ENCODE measurements around the gene CBLB. TPM values are rescaled to one million over a fixed set of nuclear protein-coding genes. Genes with fewer than 3 reads are reported as not detected.

The CBLB gene
- total RNA-seq, 1 donor from 2014 or later: 19.8 TPM

GRCh38 chr3:105799286-105799685 is 69.5 kb downstream of the CBLB start:
- no peak overlapping the region for H3K4me3 ChIP-seq (ENCODE audit: low read length in 3 of 3)
- H3K9ac ChIP-seq (ENCODE audit: low read depth in 1 of 3, low read length in 3 of 3): no peak overlapping the region
- H3K36me3 ChIP-seq (ENCODE audit: control insufficient read depth in 3 of 3, insufficient read depth in 3 of 3, low read length in 3 of 3): no peaks in the 10 kb centered on the region
- no peak overlapping the region for H3K27ac ChIP-seq (ENCODE audit: low read depth, low read length)
- H3K27me3 ChIP-seq (ENCODE audit: control insufficient read depth in 3 of 3, insufficient read depth in 3 of 3, low read length in 3 of 3): no peaks in the 10 kb centered on the region
- no peaks in the 10 kb centered on the region for H3K9me3 ChIP-seq (ENCODE audit: control insufficient read depth in 3 of 3, low read length in 3 of 3)
- peaks cover 2 to 11% (median 7%) of the 10 kb centered on the region in 3 donors for H3K4me1 ChIP-seq (ENCODE audit: control insufficient read depth in 3 of 3, insufficient read depth in 3 of 3, low read length in 3 of 3)

GRCh38 chr3:105798381-105798934 is 70.4 kb downstream of the CBLB start:
- no peaks in the 10 kb centered on the region for H3K27me3 ChIP-seq (ENCODE audit: control insufficient read depth in 3 of 3, insufficient read depth in 3 of 3, low read length in 3 of 3)
- H3K27ac ChIP-seq (ENCODE audit: low read depth, low read length): no peak overlapping the region
- peaks cover 2 to 11% (median 7%) of the 10 kb centered on the region in 3 donors for H3K4me1 ChIP-seq (ENCODE audit: control insufficient read depth in 3 of 3, insufficient read depth in 3 of 3, low read length in 3 of 3)
- no peak overlapping the region for H3K9ac ChIP-seq (ENCODE audit: low read depth in 1 of 3, low read length in 3 of 3)
- H3K4me3 ChIP-seq (ENCODE audit: low read length in 3 of 3): no peak overlapping the region
- no peaks in the 10 kb centered on the region for H3K9me3 ChIP-seq (ENCODE audit: control insufficient read depth in 3 of 3, low read length in 3 of 3)
- H3K36me3 ChIP-seq (ENCODE audit: control insufficient read depth in 3 of 3, insufficient read depth in 3 of 3, low read length in 3 of 3): no peaks in the 10 kb centered on the region

GRCh38 chr3:105793040-105793439 is 75.8 kb downstream of the CBLB start:
- Histone ChIP-seq H3K9me3 (ENCODE audit: control insufficient read depth in 3 of 3, low read length in 3 of 3) (no peaks in the 10 kb centered on the region), H3K4me1 (ENCODE audit: control insufficient read depth in 3 of 3, insufficient read depth in 3 of 3, low read length in 3 of 3) (peaks cover 3 to 14% (median 11%) of the 10 kb centered on the region in 3 donors), H3K27me3 (ENCODE audit: control insufficient read depth in 3 of 3, insufficient read depth in 3 of 3, low read length in 3 of 3) (no peaks in the 10 kb centered on the region), H3K9ac (ENCODE audit: low read depth in 1 of 3, low read length in 3 of 3) (no peak overlapping the region), H3K36me3 (ENCODE audit: control insufficient read depth in 3 of 3, insufficient read depth in 3 of 3, low read length in 3 of 3) (no peaks in the 10 kb centered on the region), H3K27ac (ENCODE audit: low read depth, low read length) (peak overlapping the region; percentile 26), H3K4me3 (ENCODE audit: low read length in 3 of 3) (no peak overlapping the region)

GRCh38 chr3:105791919-105792786 is 76.7 kb downstream of the CBLB start:
- Histone ChIP-seq H3K4me3 (ENCODE audit: low read length in 3 of 3) (no peak overlapping the region), H3K36me3 (ENCODE audit: control insufficient read depth in 3 of 3, insufficient read depth in 3 of 3, low read length in 3 of 3) (no peaks in the 10 kb centered on the region), H3K4me1 (ENCODE audit: control insufficient read depth in 3 of 3, insufficient read depth in 3 of 3, low read length in 3 of 3) (peaks cover 3 to 14% (median 11%) of the 10 kb centered on the region in 3 donors), H3K27me3 (ENCODE audit: control insufficient read depth in 3 of 3, insufficient read depth in 3 of 3, low read length in 3 of 3) (no peaks in the 10 kb centered on the region), H3K9me3 (ENCODE audit: control insufficient read depth in 3 of 3, low read length in 3 of 3) (no peaks in the 10 kb centered on the region), H3K27ac (ENCODE audit: low read depth, low read length) (peak overlapping the region; percentile 26), H3K9ac (ENCODE audit: low read depth in 1 of 3, low read length in 3 of 3) (no peak overlapping the region)

- Histone ChIP-seq H3K27ac (ENCODE audit: low read depth, low read length) (no peak overlapping the region), H3K27me3 (ENCODE audit: control insufficient read depth in 3 of 3, insufficient read depth in 3 of 3, low read length in 3 of 3) (no peaks in the 10 kb centered on the region), H3K4me3 (ENCODE audit: low read length in 3 of 3) (no peak overlapping the region), H3K4me1 (ENCODE audit: control insufficient read depth in 3 of 3, insufficient read depth in 3 of 3, low read length in 3 of 3) (peaks cover 3 to 14% (median 13%) of the 10 kb centered on the region in 3 donors), H3K9me3 (ENCODE audit: control insufficient read depth in 3 of 3, low read length in 3 of 3) (no peaks in the 10 kb centered on the region), H3K36me3 (ENCODE audit: control insufficient read depth in 3 of 3, insufficient read depth in 3 of 3, low read length in 3 of 3) (no peaks in the 10 kb centered on the region), H3K9ac (ENCODE audit: low read depth in 1 of 3, low read length in 3 of 3) (no peak overlapping the region)
Observed at GRCh38 chr3:105791131-105791530, 77.7 kb downstream of the CBLB start.

- Histone ChIP-seq H3K36me3 (ENCODE audit: control insufficient read depth in 3 of 3, insufficient read depth in 3 of 3, low read length in 3 of 3) (no peaks in the 10 kb centered on the region), H3K9me3 (ENCODE audit: control insufficient read depth in 3 of 3, low read length in 3 of 3) (no peaks in the 10 kb centered on the region), H3K27me3 (ENCODE audit: control insufficient read depth in 3 of 3, insufficient read depth in 3 of 3, low read length in 3 of 3) (no peaks in the 10 kb centered on the region), H3K4me3 (ENCODE audit: low read length in 3 of 3) (no peak overlapping the region), H3K9ac (ENCODE audit: low read depth in 1 of 3, low read length in 3 of 3) (no peak overlapping the region), H3K4me1 (ENCODE audit: control insufficient read depth in 3 of 3, insufficient read depth in 3 of 3, low read length in 3 of 3) (peaks cover 3 to 14% (median 14%) of the 10 kb centered on the region in 3 donors), H3K27ac (ENCODE audit: low read depth, low read length) (no peak overlapping the region)
Observed at GRCh38 chr3:105790534-105790933, 78.3 kb downstream of the CBLB start.

GRCh38 chr3:105788593-105788992 is 80.2 kb downstream of the CBLB start:
- Histone ChIP-seq H3K4me1 (ENCODE audit: control insufficient read depth in 3 of 3, insufficient read depth in 3 of 3, low read length in 3 of 3) (peaks cover 3 to 14% (median 14%) of the 10 kb centered on the region in 3 donors), H3K9ac (ENCODE audit: low read depth in 1 of 3, low read length in 3 of 3) (no peak overlapping the region), H3K36me3 (ENCODE audit: control insufficient read depth in 3 of 3, insufficient read depth in 3 of 3, low read length in 3 of 3) (no peaks in the 10 kb centered on the region)

GRCh38 chr3:105787453-105787852 is 81.4 kb downstream of the CBLB start:
- H3K9ac ChIP-seq (ENCODE audit: low read depth in 1 of 3, low read length in 3 of 3): no peak overlapping the region
- H3K4me1 ChIP-seq (ENCODE audit: control insufficient read depth in 3 of 3, insufficient read depth in 3 of 3, low read length in 3 of 3): peaks cover 3 to 10% (median 7%) of the 10 kb centered on the region in 3 donors
- H3K27ac ChIP-seq (ENCODE audit: low read depth, low read length): no peak overlapping the region

More at GRCh38 chr3:105788593-105788992, 80.2 kb downstream of the CBLB start:
- Histone ChIP-seq H3K27me3 (ENCODE audit: control insufficient read depth in 3 of 3, insufficient read depth in 3 of 3, low read length in 3 of 3) (no peaks in the 10 kb centered on the region), H3K9me3 (ENCODE audit: control insufficient read depth in 3 of 3, low read length in 3 of 3) (no peaks in the 10 kb centered on the region), H3K27ac (ENCODE audit: low read depth, low read length) (no peak overlapping the region), H3K4me3 (ENCODE audit: low read length in 3 of 3) (no peak overlapping the region)

GRCh38 chr3:105786990-105787389 is 81.8 kb downstream of the CBLB start:
- H3K27ac ChIP-seq (ENCODE audit: low read depth, low read length): no peak overlapping the region

More at GRCh38 chr3:105787453-105787852, 81.4 kb downstream of the CBLB start:
- Histone ChIP-seq H3K9me3 (ENCODE audit: control insufficient read depth in 3 of 3, low read length in 3 of 3) (no peaks in the 10 kb centered on the region), H3K4me3 (ENCODE audit: low read length in 3 of 3) (no peak overlapping the region), H3K36me3 (ENCODE audit: control insufficient read depth in 3 of 3, insufficient read depth in 3 of 3, low read length in 3 of 3) (no peaks in the 10 kb centered on the region), H3K27me3 (ENCODE audit: control insufficient read depth in 3 of 3, insufficient read depth in 3 of 3, low read length in 3 of 3) (no peaks in the 10 kb centered on the region)

GRCh38 chr3:105786241-105786640 is 82.6 kb downstream of the CBLB start:
- Histone ChIP-seq H3K4me1 (ENCODE audit: control insufficient read depth in 3 of 3, insufficient read depth in 3 of 3, low read length in 3 of 3) (peaks cover 3 to 7% (median 3%) of the 10 kb centered on the region in 3 donors), H3K27ac (ENCODE audit: low read depth, low read length) (no peak overlapping the region), H3K9me3 (ENCODE audit: control insufficient read depth in 3 of 3, low read length in 3 of 3) (no peaks in the 10 kb centered on the region), H3K9ac (ENCODE audit: low read depth in 1 of 3, low read length in 3 of 3) (no peak overlapping the region), H3K4me3 (ENCODE audit: low read length in 3 of 3) (no peak overlapping the region), H3K27me3 (ENCODE audit: control insufficient read depth in 3 of 3, insufficient read depth in 3 of 3, low read length in 3 of 3) (no peaks in the 10 kb centered on the region), H3K36me3 (ENCODE audit: control insufficient read depth in 3 of 3, insufficient read depth in 3 of 3, low read length in 3 of 3) (no peaks in the 10 kb centered on the region)

More at GRCh38 chr3:105786990-105787389, 81.8 kb downstream of the CBLB start:
- no peaks in the 10 kb centered on the region for H3K27me3 ChIP-seq (ENCODE audit: control insufficient read depth in 3 of 3, insufficient read depth in 3 of 3, low read length in 3 of 3)
- no peaks in the 10 kb centered on the region for H3K9me3 ChIP-seq (ENCODE audit: control insufficient read depth in 3 of 3, low read length in 3 of 3)
- peaks cover 3 to 10% (median 3%) of the 10 kb centered on the region in 3 donors for H3K4me1 ChIP-seq (ENCODE audit: control insufficient read depth in 3 of 3, insufficient read depth in 3 of 3, low read length in 3 of 3)
- no peaks in the 10 kb centered on the region for H3K36me3 ChIP-seq (ENCODE audit: control insufficient read depth in 3 of 3, insufficient read depth in 3 of 3, low read length in 3 of 3)
- no peak overlapping the region for H3K4me3 ChIP-seq (ENCODE audit: low read length in 3 of 3)
- H3K9ac ChIP-seq (ENCODE audit: low read depth in 1 of 3, low read length in 3 of 3): no peak overlapping the region
